IMR-90 (cell line): ENCODE data around the gene SPDYE4. TPM values are rescaled to one million over a fixed set of nuclear protein-coding genes. Genes with fewer than 3 reads are reported as not detected.

ENCODE experiments used
- ATAC-seq: fragments of 200-7000 bp; cut with Tn5 transposase; 2 replicates; pipeline ENCODE4 v1.9.1; 2020; ENCODE audit warnings: low read depth, mild to moderate bottlenecking, moderate library complexity
- BruUV-seq: library from RNA; stranded (reverse); fragments of 400-500 nt; replicated peaks from 2 replicates; lab custom pipeline; 2021; lab: Mats Ljungman, UMichigan
- CTCF ChIA-PET: fragments of 300-600 bp; formaldehyde crosslinking; extraction: SDS; loops from one replicate; lab custom pipeline; 2021; ENCODE audit warnings: antibody characterized with exemption; lab: Yijun Ruan, JAX
- POLR2A ChIA-PET: fragments of 300-600 bp; sonication (Branson Sonifier 250); formaldehyde crosslinking; loops from one replicate; lab custom pipeline; 2022; ENCODE audit warnings: antibody characterized with exemption; ENCODE audit not compliant: unreplicated experiment; lab: Charles Lee
- DNase-seq: peaks from one replicate; pipeline ENCODE4 v3.0.0; 2013
- H2AFZ ChIP-seq: replicated peaks from 2 replicates; pipeline ENCODE3; 2013; ENCODE audit warnings: low read length, mild to moderate bottlenecking; ENCODE audit not compliant: poor library complexity
- H2AK5ac ChIP-seq: 2 replicates; pipeline ENCODE4 v1.6.1; 2013; ENCODE audit warnings: low read depth, low read length, inconsistent platforms
- H2AK9ac ChIP-seq: replicated peaks from 2 replicates; pipeline ENCODE3; 2013; ENCODE audit warnings: mild to moderate bottlenecking, low read depth, low read length, moderate library complexity; ENCODE audit not compliant: poor library complexity
- H2BK120ac ChIP-seq: 2 replicates; pipeline ENCODE4 v1.6.1; 2013; ENCODE audit warnings: low read depth, low read length, inconsistent platforms
- H2BK15ac ChIP-seq: 3 replicates; pipeline ENCODE4 v1.6.1; 2013; ENCODE audit warnings: low read depth, low read length, inconsistent platforms
- H2BK20ac ChIP-seq: 2 replicates; pipeline ENCODE4 v1.6.1; 2013; ENCODE audit warnings: low read depth, mild to moderate bottlenecking, inconsistent platforms, low read length, moderate library complexity
- H2BK5ac ChIP-seq: 2 replicates; pipeline ENCODE4 v1.6.1; 2013; ENCODE audit warnings: mild to moderate bottlenecking, low read depth, low read length, inconsistent platforms; ENCODE audit not compliant: poor library complexity, severe bottlenecking
- H3K14ac ChIP-seq: replicated peaks from 2 replicates; pipeline ENCODE4 v1.6.1; 2013; ENCODE audit warnings: low read depth, low read length, inconsistent platforms
- H3K18ac ChIP-seq: 2 replicates; pipeline ENCODE4 v1.6.1; 2013; ENCODE audit warnings: low read depth, low read length, control low read depth
- H3K23ac ChIP-seq: 2 replicates; pipeline ENCODE4 v1.6.1; 2013; ENCODE audit warnings: low read depth, low read length, inconsistent platforms
- H3K27ac ChIP-seq: 2 replicates; pipeline ENCODE4 v1.5.1; 2013; ENCODE audit warnings: mild to moderate bottlenecking, control low read depth, low read length; ENCODE audit not compliant: insufficient read depth
- H3K27me3 ChIP-seq: 2 replicates; pipeline ENCODE4 v1.6.1; 2013; ENCODE audit warnings: low read length; ENCODE audit not compliant: control insufficient read depth, insufficient read depth
- H3K36me3 ChIP-seq: 2 replicates; pipeline ENCODE4 v1.6.1; 2013; ENCODE audit warnings: low read length, mixed read lengths; ENCODE audit not compliant: control insufficient read depth, insufficient read depth
- H3K4ac ChIP-seq: 2 replicates; pipeline ENCODE4 v1.6.1; 2013; ENCODE audit warnings: low read depth, low read length, inconsistent platforms
- H3K4me1 ChIP-seq: 2 replicates; pipeline ENCODE4 v1.6.1; 2013; ENCODE audit warnings: low read length, mixed read lengths; ENCODE audit not compliant: control insufficient read depth, insufficient read depth
- H3K4me2 ChIP-seq: 2 replicates; pipeline ENCODE4 v1.6.1; 2013; ENCODE audit warnings: low read depth, mild to moderate bottlenecking, control low read depth, low read length, moderate library complexity
- H3K4me3 ChIP-seq: 2 replicates; pipeline ENCODE4 v1.5.1; 2013; ENCODE audit warnings: low read depth, mild to moderate bottlenecking, control low read depth, low read length, moderate library complexity; ENCODE audit not compliant: insufficient read depth
- H3K56ac ChIP-seq: 2 replicates; pipeline ENCODE4 v1.6.1; 2013; ENCODE audit warnings: low read length, inconsistent platforms; ENCODE audit not compliant: insufficient read depth; ENCODE audit errors: extremely low read depth
- H3K79me1 ChIP-seq, 2 experiments: 2 replicates each; pipeline ENCODE4 v1.6.1; 2013; ENCODE audit warnings: low read length in 2 of 2, inconsistent platforms in 1 of 2, low read depth in 1 of 2
- H3K9ac ChIP-seq: 2 replicates; pipeline ENCODE4 v1.6.1; 2013; ENCODE audit warnings: low read depth, low read length, control low read depth
- H3K9me1 ChIP-seq: 2 replicates; pipeline ENCODE4 v1.6.1; 2013; ENCODE audit warnings: low read length, inconsistent platforms; ENCODE audit not compliant: insufficient read depth
- H3K9me3 ChIP-seq: 2 replicates; pipeline ENCODE4 v1.6.1; 2013; ENCODE audit warnings: low read length; ENCODE audit not compliant: control insufficient read depth, insufficient read depth
- H4K20me1 ChIP-seq: 2 replicates; pipeline ENCODE4 v1.6.1; 2013; ENCODE audit warnings: low read length, inconsistent platforms; ENCODE audit not compliant: insufficient read depth
- H4K5ac ChIP-seq: 2 replicates; pipeline ENCODE4 v1.6.1; 2013; ENCODE audit warnings: mild to moderate bottlenecking, low read depth, low read length, control low read depth
- H4K8ac ChIP-seq, 2 experiments: 2 replicates each; pipeline ENCODE4 v1.6.1; 2013; ENCODE audit warnings: low read depth in 2 of 2, low read length in 2 of 2, control low read depth in 1 of 2, inconsistent platforms in 1 of 2
- H4K91ac ChIP-seq: 2 replicates; pipeline ENCODE4 v1.6.1; 2013; ENCODE audit warnings: low read depth, low read length, inconsistent platforms; ENCODE audit not compliant: insufficient read depth
- CEBPB ChIP-seq: IDR thresholded peaks from 2 replicates; pipeline ENCODE4 v1.6.1; 2012; ENCODE audit warnings: low read depth, low read length, improper control_type of control experiment
- MAFK ChIP-seq: IDR thresholded peaks from 2 replicates; pipeline ENCODE4 v1.6.1; 2012; ENCODE audit warnings: low read depth, low read length, improper control_type of control experiment
- RFX5 ChIP-seq: IDR thresholded peaks from 2 replicates; pipeline ENCODE4 v1.8.0; 2012; ENCODE audit warnings: low read depth, mild to moderate bottlenecking, low read length, moderate library complexity
- WGBS, 2 experiments: methylation state at CpG; one replicate each; pipeline versions ENCODE4 v1.1.5 to v1.1.7; 2013; ENCODE audit warnings: missing lambda C conversion rate in 2 of 2; ENCODE audit not compliant: insufficient read length in 1 of 2; ENCODE audit errors: extremely low coverage in 2 of 2; 5-methylcytosine and 5-hydroxymethylcytosine counted together
- dilution Hi-C: fragments of 300-500 bp; cut with HindIII; formaldehyde crosslinking; loops from one replicate; pipeline ENCODE4 v1.14.3; 2018; ENCODE audit warnings: low sequenced_read_pairs; ENCODE audit not compliant: unreplicated experiment
- in situ Hi-C: fragments of 300-500 bp; cut with MboI; formaldehyde crosslinking; loops from 3 replicates; pipeline ENCODE4 v1.14.3; 2019; ENCODE audit warnings: low sequenced_read_pairs, inconsistent platforms, mixed read lengths
- intact Hi-C: fragments of 100-400 bp; cut with micrococcal nuclease; formaldehyde crosslinking; loops from 2 replicates; pipeline ENCODE4 v1.10.0; 2022
- polyA plus RNA-seq, 3 experiments: library from polyadenylated mRNA; depleted of rRNA; stranded (reverse); fragments of >200 nt; gene quantifications; 2 replicates each; pipeline ENCODE4 v1.2.3, GENCODE V29; 2012; ENCODE audit warnings: low replicate concordance in 1 of 3
- total RNA-seq: library from RNA; depleted of rRNA; stranded (reverse); fragments of >200 nt; gene quantifications from 2 replicates; pipeline ENCODE4 v1.2.3, GENCODE V29; 2012
- TF ChIP-seq, protein P1 (sequence below): fragments of 150-350 bp; IDR thresholded peaks from 2 replicates; pipeline ENCODE4 v1.6.1; 2016; ENCODE audit warnings: low read depth, mild to moderate bottlenecking, low read length, moderate library complexity, borderline replicate concordance

SPDYE4 gene
- total and polyA plus RNA-seq, 2 of the 4 experiments (the other 2 are of a cell fraction), result not detected

DNA sequence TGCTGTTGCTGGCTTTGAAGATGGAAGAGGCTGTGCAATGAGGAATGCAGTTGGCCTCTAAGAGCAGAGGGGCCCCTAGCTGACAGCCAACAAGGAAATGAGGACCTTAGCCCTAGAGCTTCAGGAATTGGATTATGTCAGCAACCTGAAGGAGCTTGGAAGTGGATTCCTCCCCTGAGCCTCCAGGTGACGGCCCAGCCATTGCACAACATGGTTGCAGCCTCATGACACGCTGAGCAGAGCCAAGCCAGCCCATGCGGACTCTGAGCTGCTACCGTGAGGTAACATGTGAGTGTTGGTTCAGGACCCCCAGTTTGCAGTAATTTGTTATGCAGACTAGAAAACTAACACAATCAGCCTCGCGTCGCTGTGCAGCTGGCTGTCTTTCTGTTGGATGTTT, 33.9 kb downstream of the SPDYE4 start:
- no TSS peak for BruUV-seq
- Histone ChIP-seq H3K79me1 (no peaks in the 10 kb centered on the region), H4K20me1 (no peaks in the 10 kb centered on the region), H2BK120ac (no peak overlapping the region), H4K5ac (no peak overlapping the region), H3K14ac (no peak overlapping the region), H3K56ac (no peak overlapping the region), H3K18ac (no peak overlapping the region), H2AK5ac (no peak overlapping the region), H2BK5ac (no peak overlapping the region), H4K91ac (no peak overlapping the region), H3K9me3 (no peaks in the 10 kb centered on the region), H2BK15ac (no peak overlapping the region), H3K4me1 (no peaks in the 10 kb centered on the region), H3K9ac (no peak overlapping the region), H3K9me1 (no peaks in the 10 kb centered on the region), H2AK9ac (no peak overlapping the region), H3K4ac (no peak overlapping the region), H2BK20ac (no peak overlapping the region), H3K36me3 (no peaks in the 10 kb centered on the region), H2AFZ (no peak overlapping the region), H3K4me2 (no peak overlapping the region), H3K27me3 (no peaks in the 10 kb centered on the region), H3K4me3 (no peak overlapping the region), H3K27ac (no peak overlapping the region), H3K23ac (no peak overlapping the region; the same call in 1 of the 2 replicates), H4K8ac (no peak overlapping the region)
- TF ChIP-seq CEBPB, result peak; percentile 11; the same call in 1 of the 2 replicates
- TF ChIP-seq, protein P1, sequence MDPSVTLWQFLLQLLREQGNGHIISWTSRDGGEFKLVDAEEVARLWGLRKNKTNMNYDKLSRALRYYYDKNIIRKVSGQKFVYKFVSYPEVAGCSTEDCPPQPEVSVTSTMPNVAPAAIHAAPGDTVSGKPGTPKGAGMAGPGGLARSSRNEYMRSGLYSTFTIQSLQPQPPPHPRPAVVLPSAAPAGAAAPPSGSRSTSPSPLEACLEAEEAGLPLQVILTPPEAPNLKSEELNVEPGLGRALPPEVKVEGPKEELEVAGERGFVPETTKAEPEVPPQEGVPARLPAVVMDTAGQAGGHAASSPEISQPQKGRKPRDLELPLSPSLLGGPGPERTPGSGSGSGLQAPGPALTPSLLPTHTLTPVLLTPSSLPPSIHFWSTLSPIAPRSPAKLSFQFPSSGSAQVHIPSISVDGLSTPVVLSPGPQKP, result no peak
- TF ChIP-seq RFX5, result no peak
- no peak for TF ChIP-seq MAFK
- intact Hi-C loops, result no loop called here
- ChIA-PET CTCF (interaction anchor here (0.6 kb wide), 1 partner anchor 12 kb away, joined by 3 read pairs; no protein-coding TSS in a partner anchor), POLR2A (no interaction called here)
- no peak for DNase-seq
- 53% methylated on average over 3 of the region's 7 CpGs; no CpG with 5 or more reads in 1 of the 2 experiments for WGBS, 2 experiments
- dilution Hi-C loops, result no loop called here
- in situ Hi-C loops, result no loop called here
- ATAC-seq, result no peak
